HT1080 (cell line): ENCODE results near the gene ANLN. TPM values are rescaled to one million over a fixed set of nuclear protein-coding genes. Genes with fewer than 3 reads are reported as not detected.
A peak's percentile ranks its signal among the peaks of the same experiment; 100 is the strongest.

ENCODE experiments used
- DNase-seq: peaks from one replicate; pipeline ENCODE4 v3.0.0-alpha.2; 2015; ENCODE audit warnings: low read depth
- polyA plus RNA-seq, 2 experiments: library from polyadenylated mRNA; depleted of rRNA; stranded (reverse); fragments of >200 nt; gene quantifications; 2 replicates each; pipeline ENCODE4 v1.2.3, GENCODE V29; 2015
- total RNA-seq: library from RNA; depleted of rRNA; stranded (reverse); fragments of >200 nt; shearing (Covaris generic); gene quantifications from 2 replicates; pipeline ENCODE4 v1.2.3, GENCODE V29; 2014; rRNA removed

Gene ANLN, protein sequence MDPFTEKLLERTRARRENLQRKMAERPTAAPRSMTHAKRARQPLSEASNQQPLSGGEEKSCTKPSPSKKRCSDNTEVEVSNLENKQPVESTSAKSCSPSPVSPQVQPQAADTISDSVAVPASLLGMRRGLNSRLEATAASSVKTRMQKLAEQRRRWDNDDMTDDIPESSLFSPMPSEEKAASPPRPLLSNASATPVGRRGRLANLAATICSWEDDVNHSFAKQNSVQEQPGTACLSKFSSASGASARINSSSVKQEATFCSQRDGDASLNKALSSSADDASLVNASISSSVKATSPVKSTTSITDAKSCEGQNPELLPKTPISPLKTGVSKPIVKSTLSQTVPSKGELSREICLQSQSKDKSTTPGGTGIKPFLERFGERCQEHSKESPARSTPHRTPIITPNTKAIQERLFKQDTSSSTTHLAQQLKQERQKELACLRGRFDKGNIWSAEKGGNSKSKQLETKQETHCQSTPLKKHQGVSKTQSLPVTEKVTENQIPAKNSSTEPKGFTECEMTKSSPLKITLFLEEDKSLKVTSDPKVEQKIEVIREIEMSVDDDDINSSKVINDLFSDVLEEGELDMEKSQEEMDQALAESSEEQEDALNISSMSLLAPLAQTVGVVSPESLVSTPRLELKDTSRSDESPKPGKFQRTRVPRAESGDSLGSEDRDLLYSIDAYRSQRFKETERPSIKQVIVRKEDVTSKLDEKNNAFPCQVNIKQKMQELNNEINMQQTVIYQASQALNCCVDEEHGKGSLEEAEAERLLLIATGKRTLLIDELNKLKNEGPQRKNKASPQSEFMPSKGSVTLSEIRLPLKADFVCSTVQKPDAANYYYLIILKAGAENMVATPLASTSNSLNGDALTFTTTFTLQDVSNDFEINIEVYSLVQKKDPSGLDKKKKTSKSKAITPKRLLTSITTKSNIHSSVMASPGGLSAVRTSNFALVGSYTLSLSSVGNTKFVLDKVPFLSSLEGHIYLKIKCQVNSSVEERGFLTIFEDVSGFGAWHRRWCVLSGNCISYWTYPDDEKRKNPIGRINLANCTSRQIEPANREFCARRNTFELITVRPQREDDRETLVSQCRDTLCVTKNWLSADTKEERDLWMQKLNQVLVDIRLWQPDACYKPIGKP
- 133 and 142 TPM in 2 replicates for total RNA-seq
- 37.1 and 49.8 TPM in 2 replicates for polyA plus RNA-seq (2015; cell fraction: cytosol; rRNA removed)
- 427 and 511 TPM in 2 replicates for polyA plus RNA-seq (2015; cell fraction: nucleus; rRNA removed)

DNA sequence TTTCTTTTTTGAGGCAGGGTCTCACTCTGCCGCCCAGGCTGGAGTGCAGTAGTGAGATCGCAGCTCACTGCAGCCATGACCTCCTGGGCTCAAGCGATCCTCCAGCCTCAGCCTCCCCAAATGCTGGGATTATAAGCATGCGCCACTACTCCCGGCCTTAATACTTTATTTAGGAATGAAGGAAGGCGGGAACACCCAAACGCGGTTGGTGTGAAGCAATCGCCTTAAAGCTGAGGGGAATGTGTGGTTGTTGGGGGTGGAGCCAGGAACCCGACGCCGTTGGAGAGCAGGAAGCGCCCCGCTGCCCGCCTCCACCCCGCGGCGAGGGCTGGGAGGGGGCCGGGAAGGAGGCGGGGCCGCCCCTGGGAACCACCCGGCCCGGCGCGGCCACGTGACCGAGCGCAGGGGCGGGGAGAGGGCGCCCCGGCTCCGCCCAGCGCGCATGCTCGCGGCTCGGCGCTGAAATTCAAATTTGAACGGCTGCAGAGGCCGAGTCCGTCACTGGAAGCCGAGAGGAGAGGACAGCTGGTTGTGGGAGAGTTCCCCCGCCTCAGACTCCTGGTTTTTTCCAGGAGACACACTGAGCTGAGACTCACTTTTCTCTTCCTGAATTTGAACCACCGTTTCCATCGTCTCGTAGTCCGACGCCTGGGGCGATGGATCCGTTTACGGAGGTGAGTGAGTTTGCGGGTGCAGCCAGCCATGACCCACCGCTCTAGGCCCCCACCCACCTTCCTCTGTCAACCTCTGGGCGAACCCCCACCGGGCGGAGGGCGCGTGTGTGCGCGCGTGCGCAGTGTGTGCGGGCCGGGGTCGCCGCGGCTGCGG is at the start of gene ANLN:
TSS of gene ANLN (plus strand) at position 492 of the 828 bp plus-strand sequence. CDS start at position 657, 165 bp downstream.
- DNase-seq, result peak; percentile 94

- no peak for DNase-seq
Observed at GRCh38 chr7:36343548-36343947, 46.1 kb upstream of the ANLN start.

GRCh38 chr7:36344622-36345021 is 45.0 kb upstream of the ANLN start:
- no peak for DNase-seq

GRCh38 chr7:36346260-36346831 is 43.3 kb upstream of the ANLN start:
- DNase-seq, result no peak

DNA sequence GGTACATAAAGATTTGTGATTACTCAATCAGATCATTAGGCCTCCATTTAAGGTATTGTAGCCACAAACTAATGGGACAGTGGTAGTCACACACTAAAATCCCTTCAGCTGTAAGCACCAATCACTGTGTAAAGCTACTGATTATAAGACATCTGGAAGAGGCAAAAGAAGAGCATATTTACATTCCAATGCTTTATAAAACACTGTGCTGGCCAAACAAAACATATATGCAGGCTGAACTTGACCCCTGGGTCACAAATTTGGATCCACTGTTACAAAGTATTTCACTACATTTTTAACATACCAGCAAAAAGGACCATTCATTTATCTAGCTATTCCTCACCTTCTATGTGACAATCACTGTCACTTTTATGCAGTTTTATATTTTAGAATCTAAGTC is 41.4 kb upstream of the ANLN start:
- no peak for DNase-seq

- no peak for DNase-seq
Observed at GRCh38 chr7:36348771-36349170, 40.9 kb upstream of the ANLN start.

- DNase-seq, result no peak
Observed at GRCh38 chr7:36349626-36350025, 40.0 kb upstream of the ANLN start.

DNA sequence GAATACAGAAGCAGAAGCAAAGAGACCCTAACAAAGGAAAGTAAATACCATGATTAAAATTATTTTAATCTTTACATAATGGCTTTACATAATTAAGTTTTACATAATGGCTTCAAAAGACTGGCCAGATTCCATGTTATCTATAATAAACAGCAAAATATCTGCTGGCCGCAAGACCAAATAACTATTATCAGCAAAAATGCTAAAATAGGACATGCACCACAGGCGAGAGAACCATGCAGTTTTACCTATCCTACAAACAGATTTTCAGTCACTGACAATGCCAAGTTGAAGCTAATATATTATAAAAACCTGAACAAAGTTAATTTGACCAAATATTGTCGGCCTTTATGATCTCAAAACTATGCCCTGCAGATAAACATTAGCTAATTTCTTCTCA is 34.2 kb upstream of the ANLN start:
- no peak for DNase-seq

- no peak for DNase-seq
Observed at GRCh38 chr7:36357054-36357453, 32.6 kb upstream of the ANLN start.

DNA sequence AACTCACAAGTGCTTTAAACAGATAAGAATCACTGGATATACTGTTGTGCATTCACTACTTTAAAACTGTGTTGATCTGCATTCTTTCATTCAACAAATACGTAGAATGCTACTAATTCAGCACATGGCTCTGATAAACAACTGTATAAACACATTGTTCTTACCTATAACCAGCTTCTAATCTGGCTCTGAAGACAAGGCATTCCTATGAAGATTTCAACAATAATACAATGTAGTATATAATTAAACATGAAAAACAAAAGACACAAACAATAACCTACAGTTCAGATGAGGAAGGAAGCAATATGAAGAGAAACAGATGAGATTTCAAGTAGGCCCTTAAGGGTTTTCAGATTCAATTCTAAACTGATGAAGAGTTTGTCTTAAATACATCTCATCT is 31.1 kb upstream of the ANLN start:
- no peak for DNase-seq

DNA sequence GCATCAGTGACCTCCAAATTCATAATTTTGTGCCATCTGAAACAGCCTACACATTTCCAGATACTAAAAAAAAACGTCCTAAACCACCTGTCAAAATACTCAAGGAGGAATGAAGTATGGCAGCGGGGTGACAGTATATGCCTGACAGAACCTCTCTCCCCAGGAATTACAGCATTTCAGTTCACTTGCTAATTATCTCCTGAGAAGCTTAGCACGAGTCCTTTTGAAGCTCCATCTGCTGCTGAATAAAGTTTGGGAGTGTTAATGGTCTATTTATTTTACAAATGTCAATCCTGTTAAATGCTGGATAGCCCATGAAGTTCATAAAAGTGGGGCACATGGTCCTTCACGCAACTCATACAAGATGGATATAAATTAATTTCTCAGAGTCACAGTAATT is 29.4 kb upstream of the ANLN start:
- DNase-seq, result no peak

DNA sequence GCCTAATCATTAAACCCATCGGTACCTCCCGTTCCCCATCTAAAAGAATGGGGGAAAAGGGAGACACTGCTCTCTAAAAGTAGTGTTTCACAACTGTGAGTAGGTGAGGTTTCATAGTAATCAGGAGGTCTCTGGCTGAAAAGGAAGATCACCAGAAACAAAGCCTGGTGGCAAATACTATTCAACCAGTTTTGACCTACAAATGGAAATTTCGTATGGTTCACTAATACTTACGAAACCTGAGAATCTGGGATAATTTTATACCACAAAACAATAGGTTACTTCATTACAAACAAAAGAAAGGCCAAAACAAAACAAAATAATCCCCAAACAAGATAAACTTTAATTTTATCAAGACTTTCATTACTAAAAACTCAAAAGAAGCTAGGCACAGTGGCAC is 28.4 kb upstream of the ANLN start:
- DNase-seq, result no peak

- DNase-seq, result no peak
Observed at GRCh38 chr7:36363515-36363914, 26.1 kb upstream of the ANLN start.

GRCh38 chr7:36366005-36366717 is 23.5 kb upstream of the ANLN start:
- DNase-seq, result no peak

GRCh38 chr7:36366718-36367560 is 22.7 kb upstream of the ANLN start:
- peak; percentile 86 for DNase-seq

DNA sequence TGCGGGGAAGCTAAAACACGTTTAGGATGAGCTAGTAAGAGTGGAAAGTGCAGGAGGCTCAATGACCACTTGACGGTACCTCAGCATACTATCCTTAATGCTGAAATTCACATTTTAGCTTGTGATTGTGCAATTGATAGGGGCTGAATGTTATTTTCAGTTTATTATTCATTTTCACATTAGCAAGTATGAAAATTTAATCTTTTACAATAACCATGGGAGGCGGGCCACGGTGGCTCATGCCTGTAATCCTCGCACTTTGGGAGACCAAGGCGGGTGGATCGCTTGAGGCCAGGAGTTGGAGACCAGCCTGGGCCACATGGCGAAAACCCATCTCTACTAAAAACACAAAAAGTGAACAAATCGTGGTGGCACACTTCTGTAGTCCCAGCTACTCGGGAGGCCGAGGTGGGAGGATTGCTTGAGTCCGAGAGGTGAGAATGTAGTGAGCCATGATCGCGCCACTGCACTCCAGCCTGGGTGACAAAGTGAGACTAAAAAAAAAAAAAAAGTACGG is 22.0 kb upstream of the ANLN start:
- no peak for DNase-seq

DNA sequence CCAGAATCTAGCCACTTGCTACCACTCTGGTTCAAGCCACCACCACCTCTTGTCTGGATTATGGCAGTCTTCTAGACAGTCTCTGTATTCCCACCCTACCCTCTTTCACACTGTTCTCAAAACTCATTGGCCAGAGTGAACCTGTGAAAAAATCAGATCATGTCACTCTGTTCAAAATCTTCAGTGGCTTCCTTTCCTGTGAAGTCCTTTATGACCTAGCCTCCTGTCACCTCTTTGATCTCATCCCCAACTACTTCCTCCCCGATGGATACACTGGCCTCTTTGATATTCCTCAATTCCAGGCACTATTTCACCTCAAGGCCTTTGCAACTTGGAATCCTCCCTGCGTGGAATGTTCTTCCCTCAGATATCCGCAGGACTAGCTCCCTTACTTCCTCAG is 21.2 kb upstream of the ANLN start:
- DNase-seq, result no peak

- no peak for DNase-seq
Observed at GRCh38 chr7:36369171-36369570, 20.5 kb upstream of the ANLN start.

DNA sequence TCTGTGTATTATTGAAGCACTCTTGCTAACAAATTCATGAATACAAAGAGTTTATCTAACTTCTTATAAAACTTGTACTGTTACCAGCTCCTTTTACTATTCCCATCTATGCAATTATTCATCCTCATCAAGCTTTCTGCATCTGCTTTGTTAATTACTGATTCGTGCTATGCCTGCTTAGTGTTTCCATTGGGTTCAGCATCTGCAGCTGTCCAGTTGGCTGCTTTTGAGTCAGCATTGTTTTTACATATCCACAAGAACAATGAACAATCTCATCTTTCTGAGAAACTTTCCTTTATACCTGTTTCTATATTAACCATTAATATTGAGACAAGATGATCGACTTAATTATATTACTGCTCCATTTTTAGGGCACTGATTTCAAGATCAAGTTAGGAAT is 19.6 kb upstream of the ANLN start:
- no peak for DNase-seq
